GM23338 (cell line): ENCODE measurements around the gene TMEM120B. TPM values are rescaled to one million over a fixed set of nuclear protein-coding genes. Genes with fewer than 3 reads are reported as not detected.

Experiments
- ATAC-seq: fragments of 200-7000 bp; cut with Tn5 transposase; 3 replicates; pipeline ENCODE4 v1.9.1; 2020
- DNase-seq: peaks from one replicate; pipeline ENCODE4 v3.0.0-alpha.2; 2015; ENCODE audit warnings: low spot score
- H2AFZ ChIP-seq: fragments of 200-600 bp; sonication (generic); 2 replicates; pipeline ENCODE4 v1.8.0; 2016; ENCODE audit warnings: antibody characterized with exemption, mild to moderate bottlenecking, moderate library complexity
- H3F3A ChIP-seq: fragments of 200-600 bp; sonication (generic); replicated peaks from 2 replicates; pipeline ENCODE4 v1.8.0; 2017; ENCODE audit warnings: antibody characterized with exemption, mixed run types, low read depth
- H3K27ac ChIP-seq: fragments of 200-600 bp; sonication (generic); 2 replicates; pipeline ENCODE4 v1.6.1; 2016; ENCODE audit warnings: low read depth
- H3K27me3 ChIP-seq: fragments of 200-600 bp; sonication (generic); 2 replicates; pipeline ENCODE4 v1.8.0; 2016; ENCODE audit warnings: mild to moderate bottlenecking, mixed run types, moderate library complexity; ENCODE audit not compliant: insufficient read depth
- H3K36me3 ChIP-seq: fragments of 200-600 bp; sonication (generic); 2 replicates; pipeline ENCODE4 v1.8.0; 2016; ENCODE audit warnings: mild to moderate bottlenecking; ENCODE audit not compliant: insufficient read depth
- H3K4me1 ChIP-seq: fragments of 200-600 bp; sonication (generic); 2 replicates; pipeline ENCODE4 v1.8.0; 2016; ENCODE audit warnings: mild to moderate bottlenecking, moderate library complexity; ENCODE audit not compliant: insufficient read depth
- H3K4me2 ChIP-seq: fragments of 200-600 bp; sonication (generic); 2 replicates; pipeline ENCODE4 v1.7.1; 2017; ENCODE audit warnings: mixed run types
- H3K4me3 ChIP-seq: fragments of 200-600 bp; sonication (generic); 2 replicates; pipeline ENCODE4 v1.6.1; 2016; ENCODE audit warnings: mixed run types
- H3K79me2 ChIP-seq: fragments of 200-600 bp; sonication (generic); replicated peaks from 2 replicates; pipeline ENCODE4 v1.8.0; 2017; ENCODE audit warnings: mild to moderate bottlenecking; ENCODE audit not compliant: insufficient read depth
- H3K9me2 ChIP-seq: fragments of 200-600 bp; sonication (generic); 2 replicates; pipeline ENCODE4 v1.8.0; 2017; ENCODE audit not compliant: insufficient read depth
- H4K20me1 ChIP-seq: fragments of 200-600 bp; sonication (generic); replicated peaks from 2 replicates; pipeline ENCODE4 v1.8.0; 2017; ENCODE audit warnings: mild to moderate bottlenecking; ENCODE audit not compliant: insufficient read depth
- H3K27ac Mint-ChIP-seq: 2 replicates; pipeline ENCODE4 v1.8.0; 2020; ENCODE audit warnings: inconsistent platforms, mild to moderate bottlenecking, moderate library complexity, mixed read lengths
- H3K27me3 Mint-ChIP-seq: 3 replicates; pipeline ENCODE4 v1.8.0; 2022; ENCODE audit warnings: low read depth, mild to moderate bottlenecking, moderate library complexity, mixed read lengths, inconsistent platforms; ENCODE audit not compliant: insufficient read depth, poor library complexity
- H3K36me3 Mint-ChIP-seq: 3 replicates; pipeline ENCODE4 v1.8.0; 2021; ENCODE audit warnings: low read depth, mild to moderate bottlenecking, inconsistent platforms, moderate library complexity, mixed read lengths
- H3K4me1 Mint-ChIP-seq: 3 replicates; pipeline ENCODE4 v1.8.0; 2020; ENCODE audit warnings: mild to moderate bottlenecking, inconsistent platforms, mixed read lengths
- H3K4me3 Mint-ChIP-seq: 3 replicates; pipeline ENCODE4 v1.8.0; 2021; ENCODE audit warnings: moderate library complexity, mild to moderate bottlenecking, inconsistent platforms, mixed read lengths
- H3K9me3 Mint-ChIP-seq: 3 replicates; pipeline ENCODE4 v1.8.0; 2020; ENCODE audit warnings: moderate library complexity, mild to moderate bottlenecking, inconsistent platforms, mixed read lengths
- CREB1 ChIP-seq: fragments of 250-450 bp; sonication (Bioruptor Pico); IDR thresholded peaks from 2 replicates; pipeline ENCODE4 v1.5.0; 2020; ENCODE audit warnings: low read depth, mild to moderate bottlenecking, moderate library complexity
- CTCF ChIP-seq, 2 experiments: fragments of 200-600 bp in 1 of 2; sonication (generic) in 1 of 2; conservative IDR thresholded peaks; 2 replicates each; pipeline versions ENCODE4 v1.5.1 to v1.6.1; 2016 to 2017; ENCODE audit warnings: antibody characterized with exemption in 2 of 2, low read depth in 2 of 2, mild to moderate bottlenecking in 2 of 2, moderate library complexity in 1 of 2
- ETS1 ChIP-seq: IDR thresholded peaks from 2 replicates; pipeline ENCODE4 v1.6.1; 2016; ENCODE audit warnings: antibody characterized with exemption
- EZH2 ChIP-seq: fragments of 200-600 bp; sonication (generic); IDR thresholded peaks from one replicate; pipeline ENCODE4 v1.8.0; 2017; ENCODE audit warnings: antibody characterized with exemption, mild to moderate bottlenecking, low read depth; ENCODE audit not compliant: unreplicated experiment
- EZH2phosphoT487 ChIP-seq: fragments of 200-600 bp; sonication (generic); IDR thresholded peaks from one replicate; pipeline ENCODE4 v1.8.1; 2018; ENCODE audit warnings: antibody characterized with exemption; ENCODE audit not compliant: unreplicated experiment
- NANOG ChIP-seq: IDR thresholded peaks from 2 replicates; pipeline ENCODE4 v1.6.1; 2016; ENCODE audit warnings: antibody characterized with exemption, borderline replicate concordance
- POLR2AphosphoS5 ChIP-seq: IDR thresholded peaks from 2 replicates; pipeline ENCODE4 v1.6.1; 2016; ENCODE audit warnings: antibody characterized with exemption, low read depth
- REST ChIP-seq: IDR thresholded peaks from one replicate; pipeline ENCODE4 v1.6.1; 2018; ENCODE audit warnings: antibody characterized with exemption; ENCODE audit not compliant: unreplicated experiment
- STAT1 ChIP-seq: IDR thresholded peaks from one replicate; pipeline ENCODE4 v1.6.1; 2016; ENCODE audit warnings: antibody characterized with exemption; ENCODE audit not compliant: unreplicated experiment
- ZNF114 ChIP-seq: fragments of 250-450 bp; sonication (Bioruptor Pico); IDR thresholded peaks from 2 replicates; pipeline ENCODE4 v1.5.0; 2020; ENCODE audit warnings: mild to moderate bottlenecking, moderate library complexity
- ZNF462 ChIP-seq: fragments of 250-450 bp; sonication (Bioruptor Pico); IDR thresholded peaks from 2 replicates; pipeline ENCODE4 v1.5.0; 2020; ENCODE audit warnings: mild to moderate bottlenecking, moderate library complexity
- polyA plus RNA-seq: library from polyadenylated mRNA; unstranded; fragments of >200 nt; fragmentation: Nextera tagmentation; extraction: Ambion mirVana; gene quantifications from 2 replicates; pipeline ENCODE4 v1.2.1, GENCODE V29; 2016
- total RNA-seq: library from RNA; depleted of rRNA; stranded (reverse); fragments of >200 nt; shearing (Covaris generic); gene quantifications from 2 replicates; pipeline ENCODE4 v1.2.3, GENCODE V29; 2014

The TMEM120B gene
- total and polyA plus RNA-seq, 2 experiments from 2014 or later = 15.0 to 36.0 TPM

- Histone ChIP-seq H3F3A (0 out of 2 replicates have a peak, but pooled peaks cover 16% of the 10 kb centered on the region), H4K20me1 (peaks cover 56% of the 10 kb centered on the region), H3K27me3 (no peaks in the 10 kb centered on the region), H3K36me3 (no peaks in the 10 kb centered on the region), H3K4me1 (no peaks in the 10 kb centered on the region), H3K79me2 (peaks cover 93% of the 10 kb centered on the region), H2AFZ (no peak overlapping the region), H3K4me2 (no peak overlapping the region), H3K4me3 (no peak overlapping the region), H3K27ac (no peak overlapping the region), H3K9me2 (no peaks in the 10 kb centered on the region)
- Mint-ChIP-seq H3K27ac (no peak overlapping the region), H3K9me3 (no peaks in the 10 kb centered on the region), H3K36me3 (peaks cover 40% of the 10 kb centered on the region), H3K4me1 (no peaks in the 10 kb centered on the region), H3K4me3 (no peak overlapping the region), H3K27me3 (peaks cover 2% of the 10 kb centered on the region)
- no peak for ATAC-seq
- no peak for DNase-seq
- no peak for TF ChIP-seq EZH2phosphoT487
- no peak for TF ChIP-seq ETS1
- TF ChIP-seq CTCF (conservative IDR thresholded peaks at IDR 0.05; ENCODE audit: low read depth in 2 of 2) = no peak
- TF ChIP-seq EZH2 = no peak
- no peak for TF ChIP-seq STAT1
- no peak for TF ChIP-seq ZNF114 (CRISPR knock-in tag)
- no peak for TF ChIP-seq ZNF462
- no peak for TF ChIP-seq REST
- TF ChIP-seq NANOG = no peak
- TF ChIP-seq CREB1 (CRISPR knock-in tag) = no peak
- no peak for TF ChIP-seq POLR2AphosphoS5
Observed at GRCh38 chr12:121722511-121722910, 10.0 kb downstream of the TMEM120B start.
